Measurements from ENCODE around the gene EZH1.

DNA sequence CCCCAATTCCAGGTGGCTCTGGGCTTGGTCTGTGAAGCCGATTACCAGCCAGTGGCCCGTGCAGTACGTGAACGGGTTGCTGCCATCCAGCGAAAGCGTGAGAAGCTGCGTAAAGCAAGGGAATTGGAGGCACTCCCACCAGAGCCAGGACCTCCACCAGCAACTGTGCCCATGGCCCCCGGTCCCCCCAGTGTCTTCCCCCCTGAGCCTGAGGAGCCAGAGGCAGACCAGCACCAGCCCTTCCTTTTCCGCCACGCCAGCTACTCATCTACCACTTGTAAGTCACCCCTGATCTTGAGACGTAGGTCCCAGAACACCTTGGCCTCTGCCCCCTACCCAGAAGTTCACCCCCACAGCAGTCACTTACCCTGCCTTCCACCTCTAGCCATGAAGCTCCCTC lies 42.4 kb upstream of the EZH1 start:
- TF ChIP-seq YY1 (IDR thresholded peaks at IDR 0.05; ENCODE audit: insufficient read depth, insufficient read length) (no peak), ZNF274 (IDR thresholded peaks at IDR 0.05; ENCODE audit: low read depth, low read length) (no peak), SUZ12 (IDR thresholded peaks at IDR 0.05; ENCODE audit: extremely low read depth, insufficient read depth, insufficient read length) (no peak)
